Mesendoderm (in vitro differentiated cells): ENCODE data around the gene NUAK2.
"Not testable (repeated sequence)": the region's sequence is repeated elsewhere in the genome, so short reads cannot be mapped to it uniquely, and the experiment has no call there.

Source experiments
- DNase-seq: peaks from one replicate; pipeline ENCODE4 v3.0.0; 2013
- H2AK5ac ChIP-seq: 2 replicates; pipeline ENCODE4 v1.6.1; 2013; ENCODE audit warnings: low read length, inconsistent platforms
- H2BK120ac ChIP-seq: 2 replicates; pipeline ENCODE4 v1.6.1; 2013; ENCODE audit warnings: low read depth, mild to moderate bottlenecking, low read length, moderate library complexity, mixed read lengths
- H2BK15ac ChIP-seq: replicated peaks from 2 replicates; pipeline ENCODE4 v1.6.1; 2013; ENCODE audit warnings: low read depth, mild to moderate bottlenecking, moderate library complexity
- H2BK5ac ChIP-seq: 2 replicates; pipeline ENCODE4 v1.6.1; 2013; ENCODE audit warnings: low read length, inconsistent platforms
- H3K18ac ChIP-seq: 2 replicates; pipeline ENCODE4 v1.6.1; 2013; ENCODE audit warnings: mild to moderate bottlenecking, low read length, mixed read lengths
- H3K23ac ChIP-seq: one replicate; pipeline ENCODE4 v1.6.1; 2013; ENCODE audit warnings: low read length
- H3K27ac ChIP-seq: 2 replicates; pipeline ENCODE4 v1.5.1; 2013; ENCODE audit warnings: low read depth, mild to moderate bottlenecking, inconsistent platforms, low read length, moderate library complexity
- H3K27me3 ChIP-seq: 2 replicates; pipeline ENCODE4 v1.6.1; 2013; ENCODE audit warnings: low read length, control low read depth, mild to moderate bottlenecking, inconsistent platforms; ENCODE audit not compliant: insufficient read depth, poor library complexity
- H3K36me3 ChIP-seq: 2 replicates; pipeline ENCODE4 v1.6.1; 2013; ENCODE audit warnings: low read length, inconsistent platforms; ENCODE audit not compliant: control insufficient read depth, insufficient read depth
- H3K4ac ChIP-seq: one replicate; pipeline ENCODE4 v1.6.1; 2013; ENCODE audit warnings: low read depth, mild to moderate bottlenecking, low read length, moderate library complexity
- H3K4me1 ChIP-seq: 2 replicates; pipeline ENCODE4 v1.6.1; 2013; ENCODE audit warnings: low read depth, low read length, inconsistent platforms; ENCODE audit not compliant: control insufficient read depth
- H3K4me2 ChIP-seq: 2 replicates; pipeline ENCODE4 v1.6.1; 2013; ENCODE audit warnings: low read length
- H3K4me3 ChIP-seq: 2 replicates; pipeline ENCODE4 v1.5.1; 2013; ENCODE audit warnings: mild to moderate bottlenecking, low read length
- H3K56ac ChIP-seq: one replicate; pipeline ENCODE4 v1.6.1; 2013; ENCODE audit warnings: low read length
- H3K79me1 ChIP-seq: 2 replicates; pipeline ENCODE4 v1.6.1; 2013; ENCODE audit warnings: low read length, inconsistent platforms
- H3K79me2 ChIP-seq: 2 replicates; pipeline ENCODE4 v1.6.1; 2013; ENCODE audit warnings: mild to moderate bottlenecking, low read length; ENCODE audit not compliant: control insufficient read depth, insufficient read depth
- H3K9ac ChIP-seq: 2 replicates; pipeline ENCODE4 v1.6.1; 2013; ENCODE audit warnings: low read length, inconsistent platforms
- H4K5ac ChIP-seq: one replicate; pipeline ENCODE4 v1.6.1; 2013; ENCODE audit warnings: low read length
- H4K8ac ChIP-seq: one replicate; pipeline ENCODE4 v1.6.1; 2013; ENCODE audit warnings: low read depth, mild to moderate bottlenecking, control low read depth, low read length, moderate library complexity
- WGBS: extraction: QIAGEN DNeasy Blood & Tissue Kit; methylation state at CpG from one replicate; pipeline ENCODE4 v1.1.7; 2013; ENCODE audit warnings: low lambda C conversion rate, missing lambda C conversion rate; ENCODE audit not compliant: insufficient coverage; ENCODE audit errors: extremely low coverage; 5-methylcytosine and 5-hydroxymethylcytosine counted together

The NUAK2 gene

DNA sequence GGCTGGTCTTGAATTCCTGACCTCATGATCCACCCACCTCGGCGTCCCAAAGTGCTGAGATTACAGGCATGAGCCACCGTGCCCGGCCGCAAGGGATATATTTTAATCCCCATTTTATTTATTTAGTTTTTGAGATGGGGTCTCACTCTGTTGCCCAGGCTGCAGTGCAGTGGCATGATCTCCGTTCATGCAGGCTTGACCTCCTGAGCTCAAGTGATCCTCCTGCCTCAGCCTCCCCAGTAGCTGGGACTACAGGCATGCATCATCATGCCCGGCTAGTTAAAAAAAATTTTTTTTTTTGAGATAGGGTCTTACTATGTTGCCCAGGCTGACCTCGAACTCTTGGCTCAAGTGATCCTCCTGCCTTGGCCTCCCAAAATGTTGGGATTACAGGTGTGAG, 43.5 kb upstream of the NUAK2 start:
- H3K4me2 ChIP-seq, H3K56ac ChIP-seq, H3K79me1 ChIP-seq, H3K27ac ChIP-seq, H3K27me3 ChIP-seq, H3K18ac ChIP-seq, DNase-seq, H3K79me2 ChIP-seq, H2BK5ac ChIP-seq, H2BK120ac ChIP-seq, H2BK15ac ChIP-seq, H2AK5ac ChIP-seq, H3K4me1 ChIP-seq, H3K23ac ChIP-seq, H4K8ac ChIP-seq, H3K4ac ChIP-seq, H3K4me3 ChIP-seq, H3K36me3 ChIP-seq, H3K9ac ChIP-seq, H4K5ac ChIP-seq: not testable (repeated sequence)
- no CpG with 5 or more reads among the region's 8 CpGs for WGBS

- no peaks in the 10 kb centered on the region for H3K36me3 ChIP-seq
- no peak overlapping the region for H3K4me3 ChIP-seq
- H3K27ac ChIP-seq, result no peak overlapping the region
- H3K56ac ChIP-seq, result no peak overlapping the region
- H3K4me1 ChIP-seq, result no peaks in the 10 kb centered on the region
- WGBS, result no CpG with 5 or more reads among the region's 4 CpGs
- H4K8ac ChIP-seq, result no peak overlapping the region
- no peak overlapping the region for H3K9ac ChIP-seq
- H2BK120ac ChIP-seq, result no peak overlapping the region
- no peak overlapping the region for H3K4ac ChIP-seq
- no peak overlapping the region for H2AK5ac ChIP-seq
- no peak overlapping the region for H3K23ac ChIP-seq
- H2BK5ac ChIP-seq, result no peak overlapping the region
- H3K27me3 ChIP-seq, result no peaks in the 10 kb centered on the region
- H4K5ac ChIP-seq, result no peak overlapping the region
- H3K4me2 ChIP-seq, result no peak overlapping the region
- no peak overlapping the region for H3K18ac ChIP-seq
- H3K79me1 ChIP-seq, result no peaks in the 10 kb centered on the region
- H2BK15ac ChIP-seq, result no peak overlapping the region
- DNase-seq, result no peak
- H3K79me2 ChIP-seq, result no peaks in the 10 kb centered on the region
These were observed 39.3 kb upstream of the NUAK2 start for GRCh38 chr1:205360891-205361290.

DNA sequence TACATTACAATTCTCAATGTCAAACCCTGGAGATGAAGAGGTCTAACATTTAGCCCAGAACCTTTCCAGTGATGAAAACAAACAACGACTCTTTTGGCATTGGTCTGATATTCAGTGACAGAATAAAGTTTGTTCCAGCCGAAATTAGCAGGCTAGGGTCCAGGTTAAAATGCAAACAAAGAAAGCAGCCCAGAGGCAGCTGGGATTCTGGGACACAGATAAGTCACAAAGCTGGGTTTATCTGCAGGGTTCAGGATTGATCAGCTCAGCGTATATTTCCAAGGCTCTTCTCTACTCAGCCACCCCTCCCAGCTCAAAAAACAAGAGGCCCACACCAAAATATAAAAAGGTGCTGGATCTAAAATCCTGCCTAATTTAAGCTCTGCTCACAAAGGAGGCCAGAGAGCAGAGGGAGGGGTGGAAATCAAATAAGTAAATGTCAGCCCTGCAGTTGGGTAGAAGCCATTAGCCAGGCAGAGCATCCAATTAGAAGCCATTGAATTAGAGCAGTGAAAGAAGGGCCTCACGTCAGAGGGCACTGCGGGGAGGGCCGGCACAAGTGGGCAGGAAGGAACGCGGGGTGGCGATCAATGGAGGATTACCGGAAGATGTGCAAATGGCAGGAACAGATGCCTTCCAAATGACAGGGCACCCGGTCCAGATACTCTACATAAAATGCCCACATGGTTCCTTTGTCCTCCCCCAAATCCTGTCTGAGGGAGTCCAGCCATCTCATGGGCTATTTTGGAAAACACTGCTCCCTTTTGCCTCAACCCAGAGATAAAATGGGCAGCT, 38.4 kb upstream of the NUAK2 start:
- no peak overlapping the region for H3K4me3 ChIP-seq
- H3K4ac ChIP-seq, result no peak overlapping the region
- no peak overlapping the region for H2AK5ac ChIP-seq
- no peaks in the 10 kb centered on the region for H3K36me3 ChIP-seq
- no peaks in the 10 kb centered on the region for H3K27me3 ChIP-seq
- H3K18ac ChIP-seq, result no peak overlapping the region
- no peaks in the 10 kb centered on the region for H3K4me1 ChIP-seq
- no peak overlapping the region for H3K27ac ChIP-seq
- H2BK15ac ChIP-seq, result no peak overlapping the region
- H3K79me1 ChIP-seq, result no peaks in the 10 kb centered on the region
- WGBS, result no CpG with 5 or more reads among the region's 11 CpGs
- no peak overlapping the region for H3K9ac ChIP-seq
- H4K5ac ChIP-seq, result no peak overlapping the region
- H3K79me2 ChIP-seq, result no peaks in the 10 kb centered on the region
- no peak for DNase-seq
- H4K8ac ChIP-seq, result no peak overlapping the region
- no peak overlapping the region for H3K56ac ChIP-seq
- no peak overlapping the region for H3K23ac ChIP-seq
- H2BK120ac ChIP-seq, result no peak overlapping the region
- H2BK5ac ChIP-seq, result no peak overlapping the region
- H3K4me2 ChIP-seq, result no peak overlapping the region

GRCh38 chr1:205358579-205358978, 37.0 kb upstream of the NUAK2 start:
- Histone ChIP-seq H3K27ac (no peak overlapping the region), H3K56ac (no peak overlapping the region), H3K9ac (no peak overlapping the region), H3K18ac (no peak overlapping the region), H4K5ac (no peak overlapping the region), H3K4me2 (no peak overlapping the region), H3K23ac (no peak overlapping the region), H4K8ac (no peak overlapping the region), H2BK5ac (no peak overlapping the region), H3K4ac (no peak overlapping the region), H2AK5ac (no peak overlapping the region), H3K27me3 (no peaks in the 10 kb centered on the region), H3K4me3 (no peak overlapping the region), H2BK15ac (no peak overlapping the region), H3K79me2 (no peaks in the 10 kb centered on the region), H3K4me1 (no peaks in the 10 kb centered on the region), H3K36me3 (no peaks in the 10 kb centered on the region), H2BK120ac (no peak overlapping the region), H3K79me1 (no peaks in the 10 kb centered on the region)
- no peak for DNase-seq

DNA sequence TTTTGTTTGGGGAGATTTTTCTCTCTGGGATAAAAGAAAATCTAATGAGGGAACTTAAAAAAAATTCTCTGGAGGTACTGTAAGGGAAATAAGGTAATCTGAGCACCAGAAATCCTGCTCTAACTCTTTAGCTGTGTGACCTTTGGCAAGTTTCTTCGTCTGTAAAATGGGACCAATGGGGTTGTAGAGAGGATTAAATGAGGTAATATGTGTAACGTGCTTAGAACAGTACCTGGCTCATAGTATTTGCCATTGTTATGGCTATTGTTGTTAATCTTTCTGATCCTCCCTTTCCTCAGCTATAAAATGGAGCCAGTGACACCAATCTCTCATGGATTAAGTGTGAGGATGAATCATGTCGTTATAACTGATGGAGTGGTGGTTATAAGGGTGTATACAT, 36.0 kb upstream of the NUAK2 start:
- Histone ChIP-seq H3K79me1 (no peaks in the 10 kb centered on the region), H2BK120ac (no peak overlapping the region), H4K5ac (no peak overlapping the region), H3K18ac (no peak overlapping the region), H3K36me3 (no peaks in the 10 kb centered on the region), H2BK5ac (no peak overlapping the region), H3K27me3 (no peaks in the 10 kb centered on the region), H3K4me2 (no peak overlapping the region), H2AK5ac (no peak overlapping the region), H3K56ac (no peak overlapping the region), H3K79me2 (no peaks in the 10 kb centered on the region), H3K23ac (no peak overlapping the region), H3K4me3 (no peak overlapping the region), H3K4ac (no peak overlapping the region), H3K27ac (no peak overlapping the region), H3K9ac (no peak overlapping the region), H3K4me1 (no peaks in the 10 kb centered on the region), H4K8ac (no peak overlapping the region), H2BK15ac (no peak overlapping the region)
- no peak for DNase-seq
- no CpG with 5 or more reads among the region's 3 CpGs for WGBS
